GM23338 (cell line): ENCODE measurements around the gene UHRF2. TPM values are rescaled to one million over a fixed set of nuclear protein-coding genes. Genes with fewer than 3 reads are reported as not detected.
A peak's percentile ranks its signal among the peaks of the same experiment; 100 is the strongest.
"Not testable (repeated sequence)": the region's sequence is repeated elsewhere in the genome, so short reads cannot be mapped to it uniquely, and the experiment has no call there.

ENCODE experiments used
- ATAC-seq: fragments of 200-7000 bp; cut with Tn5 transposase; 3 replicates; pipeline ENCODE4 v1.9.1; 2020
- DNase-seq: peaks from one replicate; pipeline ENCODE4 v3.0.0-alpha.2; 2015; ENCODE audit warnings: low spot score
- H2AFZ ChIP-seq: fragments of 200-600 bp; sonication (generic); 2 replicates; pipeline ENCODE4 v1.8.0; 2016; ENCODE audit warnings: antibody characterized with exemption, mild to moderate bottlenecking, moderate library complexity
- H3F3A ChIP-seq: fragments of 200-600 bp; sonication (generic); replicated peaks from 2 replicates; pipeline ENCODE4 v1.8.0; 2017; ENCODE audit warnings: antibody characterized with exemption, mixed run types, low read depth
- H3K27ac ChIP-seq: fragments of 200-600 bp; sonication (generic); 2 replicates; pipeline ENCODE4 v1.6.1; 2016; ENCODE audit warnings: low read depth
- H3K27me3 ChIP-seq: fragments of 200-600 bp; sonication (generic); 2 replicates; pipeline ENCODE4 v1.8.0; 2016; ENCODE audit warnings: mild to moderate bottlenecking, mixed run types, moderate library complexity; ENCODE audit not compliant: insufficient read depth
- H3K36me3 ChIP-seq: fragments of 200-600 bp; sonication (generic); 2 replicates; pipeline ENCODE4 v1.8.0; 2016; ENCODE audit warnings: mild to moderate bottlenecking; ENCODE audit not compliant: insufficient read depth
- H3K4me1 ChIP-seq: fragments of 200-600 bp; sonication (generic); 2 replicates; pipeline ENCODE4 v1.8.0; 2016; ENCODE audit warnings: mild to moderate bottlenecking, moderate library complexity; ENCODE audit not compliant: insufficient read depth
- H3K4me2 ChIP-seq: fragments of 200-600 bp; sonication (generic); 2 replicates; pipeline ENCODE4 v1.7.1; 2017; ENCODE audit warnings: mixed run types
- H3K4me3 ChIP-seq: fragments of 200-600 bp; sonication (generic); 2 replicates; pipeline ENCODE4 v1.6.1; 2016; ENCODE audit warnings: mixed run types
- H3K79me2 ChIP-seq: fragments of 200-600 bp; sonication (generic); replicated peaks from 2 replicates; pipeline ENCODE4 v1.8.0; 2017; ENCODE audit warnings: mild to moderate bottlenecking; ENCODE audit not compliant: insufficient read depth
- H3K9me2 ChIP-seq: fragments of 200-600 bp; sonication (generic); 2 replicates; pipeline ENCODE4 v1.8.0; 2017; ENCODE audit not compliant: insufficient read depth
- H4K20me1 ChIP-seq: fragments of 200-600 bp; sonication (generic); replicated peaks from 2 replicates; pipeline ENCODE4 v1.8.0; 2017; ENCODE audit warnings: mild to moderate bottlenecking; ENCODE audit not compliant: insufficient read depth
- H3K27ac Mint-ChIP-seq: 2 replicates; pipeline ENCODE4 v1.8.0; 2020; ENCODE audit warnings: inconsistent platforms, mild to moderate bottlenecking, moderate library complexity, mixed read lengths
- H3K27me3 Mint-ChIP-seq: 3 replicates; pipeline ENCODE4 v1.8.0; 2022; ENCODE audit warnings: low read depth, mild to moderate bottlenecking, moderate library complexity, mixed read lengths, inconsistent platforms; ENCODE audit not compliant: insufficient read depth, poor library complexity
- H3K36me3 Mint-ChIP-seq: 3 replicates; pipeline ENCODE4 v1.8.0; 2021; ENCODE audit warnings: low read depth, mild to moderate bottlenecking, inconsistent platforms, moderate library complexity, mixed read lengths
- H3K4me1 Mint-ChIP-seq: 3 replicates; pipeline ENCODE4 v1.8.0; 2020; ENCODE audit warnings: mild to moderate bottlenecking, inconsistent platforms, mixed read lengths
- H3K4me3 Mint-ChIP-seq: 3 replicates; pipeline ENCODE4 v1.8.0; 2021; ENCODE audit warnings: moderate library complexity, mild to moderate bottlenecking, inconsistent platforms, mixed read lengths
- H3K9me3 Mint-ChIP-seq: 3 replicates; pipeline ENCODE4 v1.8.0; 2020; ENCODE audit warnings: moderate library complexity, mild to moderate bottlenecking, inconsistent platforms, mixed read lengths
- EZH2 ChIP-seq: fragments of 200-600 bp; sonication (generic); IDR thresholded peaks from one replicate; pipeline ENCODE4 v1.8.0; 2017; ENCODE audit warnings: antibody characterized with exemption, mild to moderate bottlenecking, low read depth; ENCODE audit not compliant: unreplicated experiment
- NANOG ChIP-seq: IDR thresholded peaks from 2 replicates; pipeline ENCODE4 v1.6.1; 2016; ENCODE audit warnings: antibody characterized with exemption, borderline replicate concordance
- ZNF114 ChIP-seq: fragments of 250-450 bp; sonication (Bioruptor Pico); IDR thresholded peaks from 2 replicates; pipeline ENCODE4 v1.5.0; 2020; ENCODE audit warnings: mild to moderate bottlenecking, moderate library complexity
- polyA plus RNA-seq: library from polyadenylated mRNA; unstranded; fragments of >200 nt; fragmentation: Nextera tagmentation; extraction: Ambion mirVana; gene quantifications from 2 replicates; pipeline ENCODE4 v1.2.1, GENCODE V29; 2016
- total RNA-seq: library from RNA; depleted of rRNA; stranded (reverse); fragments of >200 nt; shearing (Covaris generic); gene quantifications from 2 replicates; pipeline ENCODE4 v1.2.3, GENCODE V29; 2014
- TF ChIP-seq, protein P1 (sequence below): fragments of 250-450 bp; sonication (Bioruptor Pico); IDR thresholded peaks from 2 replicates; pipeline ENCODE4 v1.5.0; 2020; ENCODE audit warnings: mild to moderate bottlenecking, moderate library complexity

UHRF2 gene
- total and polyA plus RNA-seq, 2 experiments from 2014 or later = 15.1 to 51.6 TPM

DNA sequence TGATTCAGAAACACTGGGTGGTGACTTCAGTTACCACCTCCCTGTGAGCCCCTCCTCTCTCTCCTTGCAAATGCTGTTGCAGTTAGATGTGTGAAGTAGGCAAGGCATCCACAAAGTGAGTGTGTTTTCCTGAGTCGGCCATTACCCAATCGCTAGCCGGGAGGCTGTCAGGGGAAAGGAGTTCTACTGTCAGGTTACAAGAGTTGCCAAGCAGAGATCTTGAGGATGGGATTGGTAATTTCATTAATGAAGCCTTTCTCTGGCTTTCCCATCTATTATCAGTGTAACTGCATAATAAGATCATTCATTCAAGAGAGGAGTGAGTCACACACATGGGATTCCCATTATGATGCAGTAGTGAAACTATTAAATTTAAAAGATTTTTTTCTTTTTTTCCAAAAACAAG, 125.7 kb downstream of the UHRF2 start (continued):
- TF ChIP-seq, protein P1, sequence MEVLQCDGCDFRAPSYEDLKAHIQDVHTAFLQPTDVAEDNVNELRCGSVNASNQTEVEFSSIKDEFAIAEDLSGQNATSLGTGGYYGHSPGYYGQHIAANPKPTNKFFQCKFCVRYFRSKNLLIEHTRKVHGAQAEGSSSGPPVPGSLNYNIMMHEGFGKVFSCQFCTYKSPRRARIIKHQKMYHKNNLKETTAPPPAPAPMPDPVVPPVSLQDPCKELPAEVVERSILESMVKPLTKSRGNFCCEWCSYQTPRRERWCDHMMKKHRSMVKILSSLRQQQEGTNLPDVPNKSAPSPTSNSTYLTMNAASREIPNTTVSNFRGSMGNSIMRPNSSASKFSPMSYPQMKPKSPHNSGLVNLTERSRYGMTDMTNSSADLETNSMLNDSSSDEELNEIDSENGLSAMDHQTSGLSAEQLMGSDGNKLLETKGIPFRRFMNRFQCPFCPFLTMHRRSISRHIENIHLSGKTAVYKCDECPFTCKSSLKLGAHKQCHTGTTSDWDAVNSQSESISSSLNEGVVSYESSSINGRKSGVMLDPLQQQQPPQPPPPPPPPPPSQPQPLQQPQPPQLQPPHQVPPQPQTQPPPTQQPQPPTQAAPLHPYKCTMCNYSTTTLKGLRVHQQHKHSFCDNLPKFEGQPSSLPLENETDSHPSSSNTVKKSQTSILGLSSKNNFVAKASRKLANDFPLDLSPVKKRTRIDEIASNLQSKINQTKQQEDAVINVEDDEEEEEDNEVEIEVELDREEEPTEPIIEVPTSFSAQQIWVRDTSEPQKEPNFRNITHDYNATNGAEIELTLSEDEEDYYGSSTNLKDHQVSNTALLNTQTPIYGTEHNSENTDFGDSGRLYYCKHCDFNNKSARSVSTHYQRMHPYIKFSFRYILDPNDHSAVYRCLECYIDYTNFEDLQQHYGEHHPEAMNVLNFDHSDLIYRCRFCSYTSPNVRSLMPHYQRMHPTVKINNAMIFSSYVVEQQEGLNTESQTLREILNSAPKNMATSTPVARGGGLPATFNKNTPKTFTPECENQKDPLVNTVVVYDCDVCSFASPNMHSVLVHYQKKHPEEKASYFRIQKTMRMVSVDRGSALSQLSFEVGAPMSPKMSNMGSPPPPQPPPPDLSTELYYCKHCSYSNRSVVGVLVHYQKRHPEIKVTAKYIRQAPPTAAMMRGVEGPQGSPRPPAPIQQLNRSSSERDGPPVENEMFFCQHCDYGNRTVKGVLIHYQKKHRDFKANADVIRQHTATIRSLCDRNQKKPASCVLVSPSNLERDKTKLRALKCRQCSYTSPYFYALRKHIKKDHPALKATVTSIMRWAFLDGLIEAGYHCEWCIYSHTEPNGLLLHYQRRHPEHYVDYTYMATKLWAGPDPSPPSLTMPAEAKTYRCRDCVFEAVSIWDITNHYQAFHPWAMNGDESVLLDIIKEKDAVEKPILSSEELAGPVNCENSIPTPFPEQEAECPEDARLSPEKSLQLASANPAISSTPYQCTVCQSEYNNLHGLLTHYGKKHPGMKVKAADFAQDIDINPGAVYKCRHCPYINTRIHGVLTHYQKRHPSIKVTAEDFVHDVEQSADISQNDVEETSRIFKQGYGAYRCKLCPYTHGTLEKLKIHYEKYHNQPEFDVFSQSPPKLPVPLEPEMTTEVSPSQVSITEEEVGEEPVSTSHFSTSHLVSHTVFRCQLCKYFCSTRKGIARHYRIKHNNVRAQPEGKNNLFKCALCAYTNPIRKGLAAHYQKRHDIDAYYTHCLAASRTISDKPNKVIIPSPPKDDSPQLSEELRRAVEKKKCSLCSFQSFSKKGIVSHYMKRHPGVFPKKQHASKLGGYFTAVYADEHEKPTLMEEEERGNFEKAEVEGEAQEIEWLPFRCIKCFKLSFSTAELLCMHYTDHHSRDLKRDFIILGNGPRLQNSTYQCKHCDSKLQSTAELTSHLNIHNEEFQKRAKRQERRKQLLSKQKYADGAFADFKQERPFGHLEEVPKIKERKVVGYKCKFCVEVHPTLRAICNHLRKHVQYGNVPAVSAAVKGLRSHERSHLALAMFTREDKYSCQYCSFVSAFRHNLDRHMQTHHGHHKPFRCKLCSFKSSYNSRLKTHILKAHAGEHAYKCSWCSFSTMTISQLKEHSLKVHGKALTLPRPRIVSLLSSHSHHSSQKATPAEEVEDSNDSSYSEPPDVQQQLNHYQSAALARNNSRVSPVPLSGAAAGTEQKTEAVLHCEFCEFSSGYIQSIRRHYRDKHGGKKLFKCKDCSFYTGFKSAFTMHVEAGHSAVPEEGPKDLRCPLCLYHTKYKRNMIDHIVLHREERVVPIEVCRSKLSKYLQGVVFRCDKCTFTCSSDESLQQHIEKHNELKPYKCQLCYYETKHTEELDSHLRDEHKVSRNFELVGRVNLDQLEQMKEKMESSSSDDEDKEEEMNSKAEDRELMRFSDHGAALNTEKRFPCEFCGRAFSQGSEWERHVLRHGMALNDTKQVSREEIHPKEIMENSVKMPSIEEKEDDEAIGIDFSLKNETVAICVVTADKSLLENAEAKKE = no peak

GRCh38 chr9:6542617-6543016, 129.6 kb downstream of the UHRF2 start:
- peaks cover 19% of the 10 kb centered on the region; the same call in 2 of the 3 replicates for H3K36me3 Mint-ChIP-seq
- not testable (repeated sequence) for ATAC-seq, H3K27ac ChIP-seq, H3K4me3 Mint-ChIP-seq, H3K4me1 Mint-ChIP-seq, H3F3A ChIP-seq, H3K9me2 ChIP-seq, H3K4me1 ChIP-seq, H3K27me3 Mint-ChIP-seq, H3K27me3 ChIP-seq, H3K9me3 Mint-ChIP-seq, DNase-seq, H3K27ac Mint-ChIP-seq, H3K4me2 ChIP-seq, H3K4me3 ChIP-seq, H2AFZ ChIP-seq, H3K79me2 ChIP-seq, H4K20me1 ChIP-seq
- H3K36me3 ChIP-seq = peaks cover 21% of the 10 kb centered on the region

GRCh38 chr9:6543204-6543603, 130.2 kb downstream of the UHRF2 start:
- Histone ChIP-seq H3K4me1 (no peaks in the 10 kb centered on the region), H3K4me2 (no peak overlapping the region), H3K79me2 (no peaks in the 10 kb centered on the region), H3K4me3 (no peak overlapping the region), H3K27ac (no peak overlapping the region), H4K20me1 (no peaks in the 10 kb centered on the region), H3K36me3 (peaks cover 22% of the 10 kb centered on the region), H3F3A (no peaks in the 10 kb centered on the region), H2AFZ (no peak overlapping the region), H3K9me2 (no peaks in the 10 kb centered on the region), H3K27me3 (no peaks in the 10 kb centered on the region)
- Mint-ChIP-seq H3K4me3 (no peak overlapping the region), H3K4me1 (peaks cover 4% of the 10 kb centered on the region; the same call in 2 of the 3 replicates), H3K27me3 (peaks cover 6% of the 10 kb centered on the region), H3K27ac (no peak overlapping the region), H3K36me3 (peaks cover 19% of the 10 kb centered on the region; the same call in 2 of the 3 replicates), H3K9me3 (no peaks in the 10 kb centered on the region)
- TF ChIP-seq ZNF114 (no peak), NANOG (no peak), EZH2 (no peak)
- DNase-seq (no peak), ATAC-seq (peak; percentile 72)
